HG03520 (cell line): ENCODE results near the gene GNA12.
A peak's percentile ranks its signal among the peaks of the same experiment; 100 is the strongest.

Experiments
- ATAC-seq: cut with Tn5 transposase; IDR thresholded peaks from one replicate; pipeline ENCODE4 v1.9.1; 2021; ENCODE audit warnings: mild to moderate bottlenecking, moderate library complexity; ENCODE audit not compliant: unreplicated experiment

GNA12 gene, protein sequence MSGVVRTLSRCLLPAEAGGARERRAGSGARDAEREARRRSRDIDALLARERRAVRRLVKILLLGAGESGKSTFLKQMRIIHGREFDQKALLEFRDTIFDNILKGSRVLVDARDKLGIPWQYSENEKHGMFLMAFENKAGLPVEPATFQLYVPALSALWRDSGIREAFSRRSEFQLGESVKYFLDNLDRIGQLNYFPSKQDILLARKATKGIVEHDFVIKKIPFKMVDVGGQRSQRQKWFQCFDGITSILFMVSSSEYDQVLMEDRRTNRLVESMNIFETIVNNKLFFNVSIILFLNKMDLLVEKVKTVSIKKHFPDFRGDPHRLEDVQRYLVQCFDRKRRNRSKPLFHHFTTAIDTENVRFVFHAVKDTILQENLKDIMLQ

DNA sequence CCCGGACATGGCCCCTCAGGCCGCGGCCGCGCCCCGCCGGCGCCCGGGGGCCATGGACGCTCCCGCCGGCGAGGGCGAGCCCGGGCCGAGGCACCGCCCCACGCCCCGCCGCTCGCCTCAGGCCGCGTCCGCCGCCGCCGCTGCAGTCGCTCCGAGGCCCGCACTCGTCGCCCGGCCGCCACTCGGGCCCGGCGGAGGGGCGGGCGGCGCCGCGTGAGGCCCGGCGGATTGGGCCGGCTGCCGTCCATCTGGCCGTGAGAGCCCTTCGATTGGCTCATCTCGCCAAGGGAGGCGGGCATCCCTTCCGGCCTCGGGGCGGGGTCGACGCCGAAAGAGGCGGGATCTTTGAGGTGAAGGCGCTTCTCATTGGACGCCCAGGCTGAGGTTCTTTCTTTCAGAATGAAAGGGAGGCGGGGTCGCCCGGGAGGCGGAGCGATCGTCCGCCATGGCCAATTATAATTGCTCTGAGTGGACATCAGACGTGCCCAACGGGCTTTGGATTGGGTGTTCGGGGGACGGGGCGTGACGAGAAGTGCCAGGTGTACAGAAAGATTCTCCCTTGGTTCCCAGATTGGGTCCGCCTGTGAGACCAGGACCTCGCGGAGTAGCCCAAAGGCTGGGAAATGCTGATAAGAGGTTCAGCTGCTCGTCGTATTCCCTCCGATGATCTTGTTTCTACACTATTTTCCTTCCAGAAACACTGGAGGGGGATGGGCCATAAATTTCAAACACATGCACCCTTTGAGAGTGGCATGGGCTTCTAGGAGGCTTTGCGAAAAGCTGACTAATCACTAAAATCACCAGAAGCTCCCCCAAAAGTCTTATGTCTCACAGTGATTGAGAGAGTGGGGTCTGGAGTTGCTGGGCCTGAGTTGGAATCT lies at the start of gene GNA12:
Gene GNA12 (minus strand): TSS at position 156 of the 881 bp plus-strand sequence. CDS start 147 bp downstream, at position 9.
- ATAC-seq: peak; percentile 94

GRCh38 chr7:2893411-2893861 lies 49.3 kb upstream of the GNA12 start:
- ATAC-seq: no peak

GRCh38 chr7:2892549-2892948 lies 48.4 kb upstream of the GNA12 start:
- no peak for ATAC-seq

GRCh38 chr7:2887816-2888215 lies 43.7 kb upstream of the GNA12 start:
- no peak for ATAC-seq

- ATAC-seq: no peak
Measured at GRCh38 chr7:2886900-2887299, 42.8 kb upstream of the GNA12 start.

- ATAC-seq: no peak
Measured at GRCh38 chr7:2886391-2886790, 42.3 kb upstream of the GNA12 start.

- no peak for ATAC-seq
Measured at GRCh38 chr7:2884161-2884560, 40.1 kb upstream of the GNA12 start.

DNA sequence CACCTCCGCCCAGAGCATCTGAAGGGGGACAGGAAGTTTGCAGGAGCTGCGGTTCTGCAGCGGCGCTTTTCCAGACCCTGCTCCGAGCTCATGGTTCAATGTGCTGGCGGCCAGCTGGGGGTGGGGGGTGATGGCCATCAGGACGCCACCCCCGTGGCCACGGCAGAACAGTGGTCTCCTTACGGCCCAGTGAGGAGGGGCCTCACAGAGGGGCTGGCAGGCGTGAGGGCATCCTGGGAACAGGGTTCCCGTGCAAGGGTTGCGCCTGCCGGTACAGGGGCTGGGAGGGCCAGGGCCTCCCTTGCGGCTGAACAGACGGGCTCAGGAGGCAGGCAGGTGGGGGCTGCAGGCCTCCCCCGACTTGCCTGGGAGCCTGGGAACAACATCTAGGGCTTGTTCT lies 39.0 kb upstream of the GNA12 start:
- no peak for ATAC-seq

- no peak for ATAC-seq
Measured at GRCh38 chr7:2882111-2882510, 38.0 kb upstream of the GNA12 start.

- no peak for ATAC-seq
Measured at GRCh38 chr7:2880874-2881533, 36.9 kb upstream of the GNA12 start.

DNA sequence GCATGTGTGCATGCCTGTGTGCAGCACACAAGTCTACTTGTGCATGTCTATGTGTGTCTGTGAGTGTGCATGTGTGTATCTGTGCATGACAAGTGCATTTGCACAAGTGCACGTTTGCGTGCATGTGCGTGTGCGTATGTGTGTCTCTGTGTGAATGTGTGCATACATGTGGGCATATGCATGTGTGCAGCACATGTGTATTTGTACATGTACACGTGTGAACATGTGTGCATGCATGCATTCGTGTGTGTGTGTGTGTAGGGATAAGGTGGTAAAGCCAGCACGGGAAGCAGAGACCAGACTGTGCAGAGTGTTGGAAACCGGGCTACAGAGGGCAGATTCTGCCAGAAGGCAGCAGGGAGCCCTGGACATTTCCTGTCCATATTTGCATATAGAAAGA lies 35.9 kb upstream of the GNA12 start:
- ATAC-seq: no peak

DNA sequence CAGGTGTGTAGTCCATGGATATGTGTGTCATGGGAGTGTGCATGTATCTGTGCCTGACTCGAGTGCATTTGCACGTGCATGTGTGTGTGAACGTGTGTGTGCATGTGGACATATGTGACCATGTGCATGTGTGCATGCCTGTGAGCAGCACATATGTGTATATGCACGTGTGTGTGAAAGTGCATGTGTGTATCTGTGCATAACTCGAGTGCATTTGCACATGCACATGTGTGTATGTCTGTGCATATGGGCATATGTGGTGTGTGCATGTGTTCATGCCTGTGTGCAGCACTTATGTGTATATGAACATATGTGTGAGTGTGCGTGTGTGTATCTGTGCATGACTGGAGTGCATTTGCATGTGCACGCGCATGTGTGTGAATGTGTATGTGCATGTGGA lies 35.2 kb upstream of the GNA12 start:
- ATAC-seq: no peak

- ATAC-seq: no peak
Measured at GRCh38 chr7:2878306-2878705, 34.2 kb upstream of the GNA12 start.

DNA sequence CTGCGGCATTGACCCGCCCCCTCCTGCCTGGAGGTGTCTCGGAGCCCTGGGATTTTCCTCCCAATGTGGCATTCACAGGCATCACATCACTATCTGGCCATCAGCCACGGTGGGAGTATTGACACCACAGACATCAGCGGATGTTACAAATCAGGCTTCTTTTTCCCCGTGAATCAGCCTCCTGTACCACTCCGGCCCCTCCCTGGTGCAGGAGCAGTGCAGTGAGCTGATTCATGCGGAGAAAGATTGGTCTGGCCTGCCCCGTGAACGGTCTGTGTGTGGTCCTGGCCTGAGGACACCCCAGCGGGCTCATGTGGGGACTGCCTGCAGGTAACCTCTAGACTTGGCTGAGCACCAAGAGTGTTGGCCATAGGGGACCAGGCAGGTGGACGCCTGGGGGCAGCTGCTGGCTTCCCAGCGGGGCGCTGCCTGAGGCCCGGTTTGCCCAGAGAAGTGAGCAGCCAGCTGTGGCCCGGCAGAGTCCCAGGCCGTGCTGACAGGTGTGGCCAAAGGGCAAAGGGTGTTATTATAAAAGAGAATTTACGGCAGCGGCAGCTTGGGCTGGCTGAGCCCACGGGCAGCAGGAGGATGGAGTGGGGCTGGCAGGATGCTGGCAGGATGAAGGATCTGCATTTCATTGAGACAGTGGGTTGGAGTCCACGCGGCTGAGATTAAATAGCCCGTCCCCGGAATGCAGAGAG lies 32.1 kb upstream of the GNA12 start:
- ATAC-seq: no peak

- ATAC-seq: no peak
Measured at GRCh38 chr7:2873686-2874551, 29.8 kb upstream of the GNA12 start.

- no peak for ATAC-seq
Measured at GRCh38 chr7:2873146-2873545, 29.0 kb upstream of the GNA12 start.

DNA sequence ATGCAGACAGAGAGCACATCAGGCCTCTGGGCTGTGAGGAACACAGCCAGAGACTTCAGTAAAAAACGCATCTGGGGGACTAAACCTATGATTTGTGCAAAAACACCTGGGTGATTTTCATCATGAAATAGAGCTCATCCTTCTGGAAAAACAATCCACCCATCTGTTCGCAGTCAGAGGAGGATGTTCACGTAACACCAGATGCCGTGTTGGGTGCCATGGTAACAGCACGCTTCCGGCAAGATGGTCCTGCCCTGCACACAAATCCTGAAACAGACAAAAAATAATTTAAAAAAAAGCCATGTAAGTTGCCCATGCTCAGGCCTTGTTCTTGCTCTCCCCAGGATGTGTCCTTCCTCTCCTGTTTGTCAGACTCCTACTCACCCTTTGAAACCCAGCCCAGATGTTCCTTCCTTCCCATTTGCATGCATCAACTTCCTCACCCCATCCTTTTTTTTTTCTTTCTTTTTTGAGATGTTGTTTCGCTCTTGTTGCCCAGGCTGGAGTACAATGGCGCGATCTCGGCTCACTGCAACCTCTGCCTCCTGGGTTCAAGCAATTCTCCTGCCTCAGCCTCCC lies 28.3 kb upstream of the GNA12 start:
- no peak for ATAC-seq

- ATAC-seq: no peak
Measured at GRCh38 chr7:2870471-2870931, 26.4 kb upstream of the GNA12 start.

DNA sequence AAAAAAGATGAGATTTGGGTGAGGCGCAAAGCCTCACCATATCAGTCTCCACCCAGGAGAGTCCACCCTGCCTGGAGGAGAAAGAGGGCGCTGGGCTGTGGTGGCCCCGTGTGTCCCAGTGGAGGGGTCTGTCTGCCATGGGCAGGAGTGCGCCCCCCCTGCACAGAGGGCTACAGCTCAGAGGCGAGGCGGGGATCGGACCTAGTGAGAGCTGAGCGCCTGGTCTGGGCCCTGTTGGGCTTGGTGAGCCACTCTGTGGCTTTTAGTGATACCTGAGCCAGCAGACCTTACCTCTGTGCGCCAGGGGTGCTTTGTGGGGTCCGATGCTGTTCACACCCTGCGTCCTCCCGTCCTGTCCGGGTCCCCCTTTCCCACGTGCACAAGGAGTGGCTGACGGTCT lies 25.9 kb upstream of the GNA12 start:
- no peak for ATAC-seq
